Medulla oblongata (tissue), 1 donor: ENCODE measurements around the gene SELENOT.
"Not testable (repeated sequence)": the region's sequence is repeated elsewhere in the genome, so short reads cannot be mapped to it uniquely, and the experiment has no call there.

Experiments
- DNase-seq: peaks from one replicate; pipeline ENCODE4 v3.0.0-alpha.2; 2015; ENCODE audit errors: extremely low spot score

SELENOT gene

GRCh38 chr3:150603153-150603979 is at the start of gene SELENOT:
Gene SELENOT (plus strand): TSS chr3:150603321. CDS start chr3:150603363, 42 bp downstream.
- DNase-seq, result peak; percentile 98

- DNase-seq, result no peak
Measured at GRCh38 chr3:150555859-150556436, 47.2 kb upstream of the SELENOT start.

GRCh38 chr3:150556792-150557191 is 46.3 kb upstream of the SELENOT start:
- no peak for DNase-seq

GRCh38 chr3:150557725-150558124 is 45.4 kb upstream of the SELENOT start:
- no peak for DNase-seq

GRCh38 chr3:150564243-150564642 is 38.9 kb upstream of the SELENOT start:
- no peak for DNase-seq

- DNase-seq, result no peak
Measured at GRCh38 chr3:150567328-150567727, 35.8 kb upstream of the SELENOT start.

GRCh38 chr3:150577855-150578254 is 25.3 kb upstream of the SELENOT start:
- no peak for DNase-seq

- DNase-seq, result no peak
Measured at GRCh38 chr3:150581174-150581573, 21.9 kb upstream of the SELENOT start.

- DNase-seq, result no peak
Measured at GRCh38 chr3:150582620-150583019, 20.5 kb upstream of the SELENOT start.

GRCh38 chr3:150583028-150583427 is 20.1 kb upstream of the SELENOT start:
- no peak for DNase-seq

- no peak for DNase-seq
Measured at GRCh38 chr3:150588027-150588830, 14.9 kb upstream of the SELENOT start.

- no peak for DNase-seq
Measured at GRCh38 chr3:150589759-150590158, 13.4 kb upstream of the SELENOT start.

GRCh38 chr3:150594150-150594549 is 9.0 kb upstream of the SELENOT start:
- no peak for DNase-seq

GRCh38 chr3:150597646-150598045 is 5.5 kb upstream of the SELENOT start:
- DNase-seq, result no peak

- DNase-seq, result no peak
Measured at GRCh38 chr3:150599611-150600297, 3.4 kb upstream of the SELENOT start.

- DNase-seq, result not testable (repeated sequence)
Measured at GRCh38 chr3:150600647-150601530, 2.2 kb upstream of the SELENOT start.

GRCh38 chr3:150602426-150603152 is 532 bp upstream of the SELENOT start:
- DNase-seq, result no peak

- DNase-seq, result no peak
Measured at GRCh38 chr3:150603980-150604319, 829 bp downstream of the SELENOT start.

- DNase-seq, result no peak
Measured at GRCh38 chr3:150605998-150606641, 3.0 kb downstream of the SELENOT start.
